ENCODE measurements around the gene ANXA11.

The ANXA11 gene

DNA sequence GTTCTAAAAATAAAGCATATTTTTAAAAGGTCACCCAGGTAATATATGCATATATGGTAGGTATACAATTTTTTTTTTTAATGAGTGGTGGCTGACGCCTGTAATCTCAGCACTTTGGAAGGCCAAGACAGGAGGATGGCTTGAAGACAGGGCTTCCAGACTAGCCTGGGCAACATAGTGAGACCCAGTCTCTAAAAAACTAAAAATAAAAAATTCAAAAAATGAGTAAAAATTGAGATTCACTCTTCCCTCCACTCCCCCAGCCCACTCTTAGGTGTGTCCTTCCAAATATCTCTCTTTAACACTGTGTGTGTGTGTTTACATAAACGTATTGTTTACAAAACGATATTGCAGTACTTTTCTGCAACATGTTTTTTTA lies 929 bp upstream of the ANXA11 start:
- Histone ChIP-seq H3K9me3 (ENCODE audit: low read length) (no peaks in the 10 kb centered on the region), H3K79me2 (ENCODE audit: insufficient read depth, low read length) (peaks cover 32% of the 10 kb centered on the region), H3K27ac (ENCODE audit: low read depth, low read length, poor library complexity, severe bottlenecking) (no peak overlapping the region), H3K4me3 (ENCODE audit: low read depth, low read length, poor library complexity, severe bottlenecking) (peak overlapping the region; percentile 95), H3K27me3 (ENCODE audit: insufficient read depth, low read length) (no peaks in the 10 kb centered on the region), H2AFZ (ENCODE audit: low read length) (no peak overlapping the region), H3K9me2 (ENCODE audit: low read depth, low read length) (no peaks in the 10 kb centered on the region), H3F3A (ENCODE audit: insufficient read depth, low read length) (no peaks in the 10 kb centered on the region), H3K4me1 (ENCODE audit: insufficient read depth, low read length, severe bottlenecking) (peaks cover 38% of the 10 kb centered on the region), H4K20me1 (ENCODE audit: insufficient read depth, low read length) (no peaks in the 10 kb centered on the region), H3K36me3 (ENCODE audit: insufficient read depth, low read length) (no peaks in the 10 kb centered on the region), H3K4me2 (ENCODE audit: low read length) (peak overlapping the region; percentile 100), H3K9ac (ENCODE audit: low read length) (peak overlapping the region; percentile 96; the same call in 1 of the 2 replicates)
- TF ChIP-seq, protein P1, sequence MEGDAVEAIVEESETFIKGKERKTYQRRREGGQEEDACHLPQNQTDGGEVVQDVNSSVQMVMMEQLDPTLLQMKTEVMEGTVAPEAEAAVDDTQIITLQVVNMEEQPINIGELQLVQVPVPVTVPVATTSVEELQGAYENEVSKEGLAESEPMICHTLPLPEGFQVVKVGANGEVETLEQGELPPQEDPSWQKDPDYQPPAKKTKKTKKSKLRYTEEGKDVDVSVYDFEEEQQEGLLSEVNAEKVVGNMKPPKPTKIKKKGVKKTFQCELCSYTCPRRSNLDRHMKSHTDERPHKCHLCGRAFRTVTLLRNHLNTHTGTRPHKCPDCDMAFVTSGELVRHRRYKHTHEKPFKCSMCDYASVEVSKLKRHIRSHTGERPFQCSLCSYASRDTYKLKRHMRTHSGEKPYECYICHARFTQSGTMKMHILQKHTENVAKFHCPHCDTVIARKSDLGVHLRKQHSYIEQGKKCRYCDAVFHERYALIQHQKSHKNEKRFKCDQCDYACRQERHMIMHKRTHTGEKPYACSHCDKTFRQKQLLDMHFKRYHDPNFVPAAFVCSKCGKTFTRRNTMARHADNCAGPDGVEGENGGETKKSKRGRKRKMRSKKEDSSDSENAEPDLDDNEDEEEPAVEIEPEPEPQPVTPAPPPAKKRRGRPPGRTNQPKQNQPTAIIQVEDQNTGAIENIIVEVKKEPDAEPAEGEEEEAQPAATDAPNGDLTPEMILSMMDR (IDR thresholded peaks at IDR 0.05; ENCODE audit: low read length) = no peak
- no peak for TF ChIP-seq EZH2 (IDR thresholded peaks at IDR 0.05; ENCODE audit: borderline replicate concordance, low read length)

DNA sequence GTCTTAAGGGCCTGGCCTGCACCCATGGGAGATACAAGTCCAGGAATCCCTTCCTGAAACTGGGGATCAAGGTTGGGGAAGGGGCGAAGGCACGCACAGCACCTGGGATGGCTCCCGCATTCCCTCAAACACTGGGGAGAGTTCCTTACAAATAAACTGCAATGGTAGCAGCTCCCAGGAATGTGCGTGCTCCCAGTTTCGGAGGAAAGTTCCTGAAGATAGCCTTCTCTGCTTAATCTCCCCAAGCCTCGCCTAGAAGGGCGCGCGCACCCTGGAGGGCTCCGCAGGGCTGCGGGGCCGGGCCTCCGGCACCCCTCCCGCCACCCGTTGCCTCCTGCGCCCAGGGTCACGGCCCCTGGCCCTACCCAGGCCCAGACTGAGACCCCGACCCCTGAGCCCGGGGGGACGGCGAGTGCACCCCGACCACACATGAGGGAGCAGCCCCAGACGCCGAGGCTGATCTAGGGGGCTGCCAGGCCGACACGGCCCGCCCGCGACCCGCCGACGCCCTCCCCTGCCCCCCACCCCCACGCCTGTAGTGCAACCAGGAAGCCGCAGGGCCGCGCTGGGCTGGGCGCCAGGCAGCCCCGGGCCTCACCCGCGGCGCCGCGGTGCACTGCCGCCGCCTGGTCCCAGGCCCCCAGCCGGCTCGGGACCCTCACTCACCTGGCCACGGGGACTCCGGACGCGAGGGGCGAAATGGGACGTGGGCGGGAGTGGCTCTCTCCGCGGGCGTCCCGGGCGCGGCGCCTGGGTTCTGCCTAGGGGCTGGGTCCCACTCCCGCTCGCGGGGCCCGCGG lies 460 bp downstream of the ANXA11 start:
- Histone ChIP-seq H4K20me1 (ENCODE audit: insufficient read depth, low read length) (no peaks in the 10 kb centered on the region), H3F3A (ENCODE audit: insufficient read depth, low read length) (no peaks in the 10 kb centered on the region), H2AFZ (ENCODE audit: low read length) (no peak overlapping the region)

DNA sequence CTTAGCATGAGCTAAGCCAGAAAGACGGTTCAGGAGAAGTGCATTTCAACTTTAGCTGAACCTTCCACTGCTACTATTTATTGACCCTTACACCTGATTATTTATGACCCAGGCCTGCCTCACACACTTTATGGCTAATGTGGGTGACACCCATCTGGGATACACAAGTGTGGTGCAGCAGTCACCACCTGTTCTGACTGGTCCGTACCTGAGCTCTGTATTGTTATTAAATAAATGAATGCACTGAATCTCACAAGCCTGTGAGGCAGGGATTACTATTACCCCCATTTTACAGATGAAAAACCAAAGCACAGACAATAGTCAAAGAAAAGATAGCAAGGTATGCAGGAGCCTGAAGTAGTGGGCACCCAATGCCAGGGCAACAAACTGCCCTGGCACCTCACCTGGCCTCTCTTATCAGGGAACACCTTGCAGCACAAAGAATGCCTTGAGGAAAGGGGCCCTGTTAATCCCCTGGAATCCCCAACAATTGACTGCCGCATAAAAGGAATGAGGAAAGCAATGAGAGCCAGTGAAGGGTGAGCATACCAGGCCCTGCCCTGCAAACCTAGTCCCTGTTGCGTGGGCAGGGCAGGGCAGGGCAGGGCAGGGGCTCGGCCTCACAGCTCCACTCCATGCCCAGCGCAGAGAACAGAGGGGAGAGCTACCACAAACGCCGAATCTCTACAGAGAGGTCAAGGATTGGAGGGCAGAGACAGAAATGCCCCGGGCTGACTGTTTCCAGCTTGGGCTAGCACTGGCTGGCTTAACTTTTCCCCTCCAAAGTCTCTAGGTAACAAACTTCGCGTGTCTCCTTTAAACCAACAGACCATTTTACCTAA lies 1.3 kb downstream of the ANXA11 start:
- peak overlapping the region; percentile 87 for H3K27ac ChIP-seq (ENCODE audit: low read depth, low read length, poor library complexity, severe bottlenecking)
- H3K9me3 ChIP-seq (ENCODE audit: low read length) = no peaks in the 10 kb centered on the region
- H3K4me1 ChIP-seq (ENCODE audit: insufficient read depth, low read length, severe bottlenecking) = peaks cover 58% of the 10 kb centered on the region
- no peaks in the 10 kb centered on the region for H3K27me3 ChIP-seq (ENCODE audit: insufficient read depth, low read length)
- H3K4me2 ChIP-seq (ENCODE audit: low read length) = peak overlapping the region; percentile 100
- H3K9me2 ChIP-seq (ENCODE audit: low read depth, low read length) = no peaks in the 10 kb centered on the region
- peak overlapping the region; percentile 96 for H3K9ac ChIP-seq (ENCODE audit: low read length)
- no peaks in the 10 kb centered on the region for H4K20me1 ChIP-seq (ENCODE audit: insufficient read depth, low read length)
- H3K36me3 ChIP-seq (ENCODE audit: insufficient read depth, low read length) = no peaks in the 10 kb centered on the region; the same call in 1 of the 2 replicates
- no peak for TF ChIP-seq EZH2 (IDR thresholded peaks at IDR 0.05; ENCODE audit: borderline replicate concordance, low read length)
- TF ChIP-seq, protein P1 (IDR thresholded peaks at IDR 0.05; ENCODE audit: low read length) = no peak
- no peaks in the 10 kb centered on the region for H3F3A ChIP-seq (ENCODE audit: insufficient read depth, low read length)
- H3K4me3 ChIP-seq (ENCODE audit: low read depth, low read length, poor library complexity, severe bottlenecking) = peak overlapping the region; percentile 95
- H3K79me2 ChIP-seq (ENCODE audit: insufficient read depth, low read length) = peaks cover 54% of the 10 kb centered on the region
- H2AFZ ChIP-seq (ENCODE audit: low read length) = no peak overlapping the region

More for the DNA sequence above, 460 bp downstream of the ANXA11 start:
- peaks cover 46% of the 10 kb centered on the region for H3K79me2 ChIP-seq (ENCODE audit: insufficient read depth, low read length)
- peaks cover 52% of the 10 kb centered on the region for H3K4me1 ChIP-seq (ENCODE audit: insufficient read depth, low read length, severe bottlenecking)
- peak overlapping the region; percentile 95 for H3K4me3 ChIP-seq (ENCODE audit: low read depth, low read length, poor library complexity, severe bottlenecking)
- no peaks in the 10 kb centered on the region for H3K9me2 ChIP-seq (ENCODE audit: low read depth, low read length)
- no peaks in the 10 kb centered on the region for H3K9me3 ChIP-seq (ENCODE audit: low read length)
- H3K4me2 ChIP-seq (ENCODE audit: low read length) = peak overlapping the region; percentile 100
- TF ChIP-seq EZH2 (IDR thresholded peaks at IDR 0.05; ENCODE audit: borderline replicate concordance, low read length) = no peak
- TF ChIP-seq, protein P1 (IDR thresholded peaks at IDR 0.05; ENCODE audit: low read length) = no peak
- H3K27me3 ChIP-seq (ENCODE audit: insufficient read depth, low read length) = no peaks in the 10 kb centered on the region
- peak overlapping the region; percentile 87 for H3K27ac ChIP-seq (ENCODE audit: low read depth, low read length, poor library complexity, severe bottlenecking)
- peak overlapping the region; percentile 96 for H3K9ac ChIP-seq (ENCODE audit: low read length)
- H3K36me3 ChIP-seq (ENCODE audit: insufficient read depth, low read length) = no peaks in the 10 kb centered on the region; the same call in 1 of the 2 replicates

Data from OCI-LY1 (cell line).